Lower leg skin (tissue), 3 donors: ENCODE results near the gene BCL6B.

Experiments used
- CTCF ChIP-seq, 3 donors: fragments of 450-650 bp; IDR thresholded peaks; one replicate each; pipeline ENCODE4 v1.5.1; 2016; ENCODE audit warnings: antibody characterized with exemption in 3 of 3, mild to moderate bottlenecking in 3 of 3, moderate library complexity in 2 of 3
- POLR2A ChIP-seq, 2 donors: fragments of 450-650 bp; IDR thresholded peaks; one replicate each; pipeline ENCODE4 v1.6.1; 2016 to 2017; ENCODE audit warnings: antibody characterized with exemption in 2 of 2, mild to moderate bottlenecking in 1 of 2, moderate library complexity in 1 of 2

GRCh38 chr17:7038025-7038862 lies 15.4 kb downstream of the BCL6B start:
- TF ChIP-seq CTCF (IDR thresholded peaks at IDR 0.05) = no peak
- no peak for TF ChIP-seq POLR2A (IDR thresholded peaks at IDR 0.05)
